AG08396 (cell line): ENCODE data around the gene LRP1B.

ENCODE experiments used
- DNase-seq: peaks from one replicate; pipeline ENCODE4 v3.0.0; 2012; ENCODE audit warnings: low spot score, mixed read lengths

The LRP1B gene

GRCh38 chr2:140247451-140248195 lies 1883.2 kb downstream of the LRP1B start:
- no peak for DNase-seq

- DNase-seq: no peak
Observed at GRCh38 chr2:140246957-140247356, 1883.9 kb downstream of the LRP1B start.

GRCh38 chr2:140246058-140246457 lies 1884.8 kb downstream of the LRP1B start:
- DNase-seq: no peak

- no peak for DNase-seq
Observed at GRCh38 chr2:140242889-140243288, 1887.9 kb downstream of the LRP1B start.

- no peak for DNase-seq
Observed at GRCh38 chr2:140234116-140234515, 1896.7 kb downstream of the LRP1B start.

GRCh38 chr2:140210963-140211362 lies 1919.9 kb downstream of the LRP1B start:
- no peak for DNase-seq

GRCh38 chr2:140205093-140205492 lies 1925.7 kb downstream of the LRP1B start:
- no peak for DNase-seq

GRCh38 chr2:140203347-140203746 lies 1927.5 kb downstream of the LRP1B start:
- DNase-seq: no peak

GRCh38 chr2:140201572-140201971 lies 1929.2 kb downstream of the LRP1B start:
- DNase-seq: no peak

GRCh38 chr2:140200764-140201163 lies 1930.1 kb downstream of the LRP1B start:
- DNase-seq: no peak

- no peak for DNase-seq
Observed at GRCh38 chr2:140200307-140200706, 1930.5 kb downstream of the LRP1B start.

- no peak for DNase-seq
Observed at GRCh38 chr2:140199312-140199711, 1931.5 kb downstream of the LRP1B start.

- DNase-seq: no peak
Observed at GRCh38 chr2:140187086-140187485, 1943.7 kb downstream of the LRP1B start.

GRCh38 chr2:140186313-140186712 lies 1944.5 kb downstream of the LRP1B start:
- no peak for DNase-seq

- DNase-seq: no peak
Observed at GRCh38 chr2:140185076-140185475, 1945.7 kb downstream of the LRP1B start.

GRCh38 chr2:140183056-140183765 lies 1947.6 kb downstream of the LRP1B start:
- DNase-seq: no peak
